Measurements from ENCODE around the gene BBS9. TPM values are rescaled to one million over a fixed set of nuclear protein-coding genes. Genes with fewer than 3 reads are reported as not detected.

Gene BBS9
- total RNA-seq, 2 experiments from 2014 or later: 9.2 to 9.5 TPM

DNA sequence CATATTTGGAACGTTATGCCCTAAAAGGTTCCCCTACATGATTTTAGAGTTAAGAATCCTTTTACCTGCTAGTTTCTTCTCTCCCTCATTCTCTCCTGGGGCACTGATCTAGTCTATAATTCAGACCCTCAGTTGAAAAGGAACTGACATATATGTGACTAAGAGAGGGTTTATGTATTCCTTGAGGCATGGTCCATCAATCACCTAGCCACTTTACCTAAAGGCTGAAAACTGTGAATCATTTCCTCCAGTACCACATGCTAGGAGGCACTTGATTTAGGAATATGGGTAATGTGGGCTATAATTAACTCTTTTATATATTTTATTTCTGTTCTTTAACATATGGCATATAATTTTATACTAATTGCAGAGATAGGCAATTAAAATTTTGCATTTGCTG, 303.5 kb downstream of the BBS9 start:
- H3K36me3 Mint-ChIP-seq: no peaks in the 10 kb centered on the region
- H3K4me1 Mint-ChIP-seq (ENCODE audit: low read depth): no peaks in the 10 kb centered on the region
- POLR2A ChIA-PET: no interaction called here
- H3K9me3 Mint-ChIP-seq: no peaks in the 10 kb centered on the region
- intact Hi-C loops (cut with micrococcal nuclease): no loop called here
- no peaks in the 10 kb centered on the region for H3K27me3 Mint-ChIP-seq
- no peak overlapping the region for H3K27ac Mint-ChIP-seq
- no peak for DNase-seq
- CTCF ChIA-PET: no interaction called here
- no peak overlapping the region for H3K4me3 Mint-ChIP-seq

DNA sequence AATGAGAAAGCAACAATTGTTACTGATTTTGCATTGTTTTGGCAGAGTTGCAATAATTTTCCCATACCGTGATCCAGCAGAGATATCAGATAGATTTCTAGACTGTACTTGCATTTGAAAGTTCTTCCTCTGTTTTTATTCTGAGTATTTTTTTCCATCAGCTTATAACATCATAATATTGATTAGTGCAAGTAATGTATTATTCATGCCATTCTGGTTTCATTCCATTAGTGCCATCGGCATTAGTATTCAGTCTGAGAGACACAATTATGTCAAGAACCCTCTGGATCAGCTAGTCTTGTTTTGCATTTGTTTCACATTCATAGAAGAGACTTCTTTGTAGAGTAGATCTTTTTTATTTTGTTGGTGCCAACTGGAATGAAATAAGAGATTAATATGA, 304.0 kb downstream of the BBS9 start:
- H3K4me3 Mint-ChIP-seq: no peak overlapping the region
- POLR2A ChIA-PET: no interaction called here
- H3K4me1 Mint-ChIP-seq (ENCODE audit: low read depth): no peaks in the 10 kb centered on the region
- intact Hi-C loops (cut with micrococcal nuclease): no loop called here
- no peaks in the 10 kb centered on the region for H3K36me3 Mint-ChIP-seq
- no peaks in the 10 kb centered on the region for H3K27me3 Mint-ChIP-seq
- H3K27ac Mint-ChIP-seq: no peak overlapping the region
- no peak for DNase-seq
- no peaks in the 10 kb centered on the region for H3K9me3 Mint-ChIP-seq
- CTCF ChIA-PET: no interaction called here

DNA sequence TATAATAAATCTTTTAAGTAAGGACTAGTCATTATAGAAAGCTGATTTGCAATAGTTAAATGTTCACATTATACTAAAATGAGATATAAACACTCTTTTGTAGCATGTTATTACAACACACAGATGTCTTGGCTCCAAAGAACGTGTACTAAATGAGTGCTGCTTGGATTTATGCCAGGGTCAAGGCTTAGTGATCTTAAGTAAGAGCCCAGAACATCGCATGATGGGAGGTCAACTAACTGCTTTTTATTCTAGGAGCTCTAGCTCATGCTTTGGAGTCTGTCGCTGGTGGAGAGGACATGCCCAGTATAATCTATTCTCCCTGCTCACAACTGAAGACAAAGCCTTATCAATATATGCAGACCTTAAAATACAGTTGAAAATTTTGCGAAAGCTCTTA, 315.1 kb downstream of the BBS9 start:
- Mint-ChIP-seq H3K4me1 (ENCODE audit: low read depth) (peaks cover 7% of the 10 kb centered on the region), H3K4me3 (no peak overlapping the region), H3K27ac (no peak overlapping the region), H3K27me3 (no peaks in the 10 kb centered on the region), H3K36me3 (no peaks in the 10 kb centered on the region), H3K9me3 (no peaks in the 10 kb centered on the region)
- POLR2A ChIA-PET: no interaction called here
- intact Hi-C loops (cut with micrococcal nuclease): no loop called here
- CTCF ChIA-PET: no interaction called here
- no peak for DNase-seq

DNA sequence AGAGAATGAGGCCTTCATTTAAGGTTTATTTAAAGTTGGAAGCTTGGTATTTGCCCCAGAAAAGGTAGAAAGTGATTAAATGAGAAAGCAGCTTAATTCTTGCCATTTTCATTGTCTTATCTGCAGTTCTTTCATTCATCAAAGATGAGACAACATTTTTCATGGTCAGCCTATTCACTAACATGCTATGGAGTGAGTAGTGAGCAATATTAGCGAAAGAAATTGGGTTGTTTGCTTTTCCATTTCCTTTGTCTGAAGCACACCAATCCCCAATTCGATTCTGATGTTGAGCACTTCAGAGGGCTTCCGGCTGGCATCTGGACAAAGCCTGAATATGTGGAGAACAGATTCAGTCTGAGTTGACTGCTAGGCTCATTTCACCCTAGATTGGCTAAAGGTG, 317.2 kb downstream of the BBS9 start:
- no peak for DNase-seq
- ChIA-PET POLR2A (no interaction called here), CTCF (no interaction called here)
- H3K27ac Mint-ChIP-seq: no peak overlapping the region
- H3K4me3 Mint-ChIP-seq: no peak overlapping the region
- H3K36me3 Mint-ChIP-seq: peaks cover 2% of the 10 kb centered on the region
- peaks cover 7% of the 10 kb centered on the region for H3K4me1 Mint-ChIP-seq (ENCODE audit: low read depth)
- no peaks in the 10 kb centered on the region for H3K27me3 Mint-ChIP-seq
- intact Hi-C loops (cut with micrococcal nuclease): no loop called here
- no peaks in the 10 kb centered on the region for H3K9me3 Mint-ChIP-seq

DNA sequence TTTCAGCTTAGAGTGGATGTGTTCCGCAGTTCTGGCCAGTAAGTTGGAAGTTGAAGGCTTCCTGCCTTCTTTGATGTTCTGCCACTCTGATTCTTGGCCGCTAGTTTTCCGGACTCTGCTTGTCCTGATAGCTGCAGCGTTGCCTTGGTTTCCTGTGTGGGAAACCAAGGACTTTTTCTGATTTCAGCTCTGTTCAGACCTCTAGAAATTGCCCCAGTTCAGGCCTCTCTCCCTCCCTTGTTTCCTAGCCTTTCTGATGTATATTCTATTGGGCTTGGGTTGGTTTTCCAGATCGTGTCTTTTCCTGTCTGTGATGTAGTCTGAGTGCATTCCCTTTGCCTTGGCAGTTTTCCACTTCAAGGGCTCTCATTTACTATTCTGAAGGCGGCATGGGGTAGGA, 318.7 kb downstream of the BBS9 start:
- DNase-seq: no peak
- no peaks in the 10 kb centered on the region for H3K27me3 Mint-ChIP-seq
- CTCF ChIA-PET: interaction anchor here (0.9 kb wide), 1 partner anchor 18 kb away, joined by 4 read pairs; no protein-coding TSS in a partner anchor
- intact Hi-C loops (cut with micrococcal nuclease): no loop called here
- H3K4me1 Mint-ChIP-seq (ENCODE audit: low read depth): peaks cover 7% of the 10 kb centered on the region
- POLR2A ChIA-PET: no interaction called here
- H3K27ac Mint-ChIP-seq: no peak overlapping the region
- H3K9me3 Mint-ChIP-seq: no peaks in the 10 kb centered on the region
- peaks cover 6% of the 10 kb centered on the region for H3K36me3 Mint-ChIP-seq
- H3K4me3 Mint-ChIP-seq: no peak overlapping the region

DNA sequence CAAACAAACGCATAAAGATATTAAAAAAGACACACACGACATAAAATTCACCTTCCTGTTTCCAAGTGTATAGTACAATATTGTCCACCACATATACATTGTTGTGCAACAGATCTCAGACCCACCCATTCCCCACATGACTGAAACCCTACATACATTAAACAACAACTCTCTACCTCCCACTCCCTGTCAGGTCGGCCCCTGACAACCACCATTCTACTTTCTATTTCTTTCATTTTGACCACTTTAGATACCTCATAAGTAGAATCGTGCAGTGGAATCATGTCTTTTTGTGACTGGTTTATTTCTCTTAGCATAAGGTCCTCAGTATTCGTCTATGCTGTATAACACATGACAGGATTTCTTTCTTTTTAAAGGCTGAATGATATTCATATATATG, 320.5 kb downstream of the BBS9 start:
- Mint-ChIP-seq H3K4me3 (no peak overlapping the region), H3K27me3 (no peaks in the 10 kb centered on the region), H3K36me3 (peaks cover 8% of the 10 kb centered on the region), H3K4me1 (ENCODE audit: low read depth) (peaks cover 7% of the 10 kb centered on the region), H3K9me3 (no peaks in the 10 kb centered on the region), H3K27ac (no peak overlapping the region)
- CTCF ChIA-PET: no interaction called here
- intact Hi-C loops (cut with micrococcal nuclease): no loop called here
- POLR2A ChIA-PET: no interaction called here
- no peak for DNase-seq

DNA sequence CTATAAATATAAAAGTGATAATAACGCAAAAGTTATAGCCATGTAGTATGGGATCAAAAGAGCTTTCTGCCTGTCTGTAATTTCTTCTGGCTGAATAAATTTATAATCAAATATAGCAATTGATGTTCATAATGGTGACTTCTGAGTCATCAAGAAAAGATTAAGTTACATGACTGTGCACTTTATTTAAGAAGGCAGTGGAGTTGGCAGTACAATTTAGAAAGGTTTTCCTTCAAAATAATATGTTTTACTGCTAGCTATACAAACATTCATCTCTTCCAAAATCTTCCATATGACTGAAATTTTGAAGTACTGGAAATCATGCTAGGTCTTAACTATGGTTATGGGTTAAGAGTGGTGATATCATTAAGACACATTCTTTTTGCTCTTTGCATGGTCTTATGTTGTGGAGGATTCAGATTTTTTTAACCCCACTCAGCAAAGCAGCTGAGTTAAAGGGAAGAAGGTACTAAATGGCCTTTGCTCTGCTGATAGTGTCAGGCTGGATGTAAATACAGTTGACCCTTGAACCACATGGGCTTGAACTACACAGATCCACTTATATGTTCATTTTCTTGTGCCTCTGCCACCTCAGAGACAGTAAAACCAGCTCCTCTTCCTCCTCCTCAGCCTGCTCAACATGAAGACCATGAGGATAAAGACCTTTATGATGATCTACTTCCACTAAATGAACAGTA, 323.6 kb downstream of the BBS9 start:
- Mint-ChIP-seq H3K27ac (no peak overlapping the region), H3K9me3 (no peaks in the 10 kb centered on the region), H3K27me3 (no peaks in the 10 kb centered on the region), H3K4me3 (no peak overlapping the region), H3K36me3 (peaks cover 8% of the 10 kb centered on the region), H3K4me1 (ENCODE audit: low read depth) (peaks cover 3% of the 10 kb centered on the region)
- POLR2A ChIA-PET: no interaction called here
- DNase-seq: no peak
- CTCF ChIA-PET: no interaction called here
- intact Hi-C loops (cut with micrococcal nuclease): no loop called here

DNA sequence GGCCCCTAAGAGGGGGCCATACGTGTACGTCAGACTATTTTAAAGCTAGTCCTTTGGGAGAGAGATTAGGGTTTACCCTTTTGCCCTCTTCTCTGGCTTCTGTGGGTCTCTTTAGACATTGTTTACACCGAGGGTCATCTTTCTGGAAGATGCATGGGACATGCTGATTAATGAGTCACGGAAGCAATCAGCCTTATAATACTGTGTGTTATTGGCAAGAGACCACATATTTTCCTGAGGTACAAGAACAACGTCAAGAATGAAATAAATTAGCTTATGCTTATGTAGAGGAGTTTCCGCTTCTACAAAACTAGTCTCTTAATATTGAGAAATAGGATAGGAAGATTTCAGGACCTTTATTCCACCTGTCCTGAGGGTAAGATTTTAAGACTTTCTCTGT, 327.7 kb downstream of the BBS9 start:
- no peak for DNase-seq
- intact Hi-C loops (cut with micrococcal nuclease): no loop called here
- no peaks in the 10 kb centered on the region for H3K9me3 Mint-ChIP-seq
- H3K27ac Mint-ChIP-seq: no peak overlapping the region
- no peaks in the 10 kb centered on the region for H3K4me1 Mint-ChIP-seq (ENCODE audit: low read depth)
- H3K36me3 Mint-ChIP-seq: peaks cover 6% of the 10 kb centered on the region
- ChIA-PET CTCF (no interaction called here), POLR2A (no interaction called here)
- no peaks in the 10 kb centered on the region for H3K27me3 Mint-ChIP-seq
- no peak overlapping the region for H3K4me3 Mint-ChIP-seq

DNA sequence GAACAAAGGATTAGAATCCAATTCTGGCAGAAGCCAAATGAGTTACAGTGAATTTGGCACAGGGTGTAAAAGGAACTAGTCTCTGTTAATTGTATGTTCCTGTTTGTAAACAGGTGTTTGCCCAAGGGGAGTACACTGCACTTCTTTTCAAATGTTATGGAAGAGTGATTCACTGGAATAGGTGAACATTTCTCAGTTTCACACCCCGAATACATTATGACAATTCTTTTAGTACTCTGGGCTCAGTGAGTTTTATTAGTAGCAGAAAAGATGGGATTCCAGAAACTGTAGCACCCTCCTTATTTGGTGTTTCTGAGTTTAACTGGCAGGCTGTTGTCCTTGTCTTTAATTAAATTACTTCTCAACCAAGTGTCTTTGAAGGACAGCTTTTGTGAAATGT, 329.2 kb downstream of the BBS9 start:
- no peak overlapping the region for H3K27ac Mint-ChIP-seq
- H3K9me3 Mint-ChIP-seq: no peaks in the 10 kb centered on the region
- no peaks in the 10 kb centered on the region for H3K36me3 Mint-ChIP-seq
- DNase-seq: no peak
- H3K4me3 Mint-ChIP-seq: no peak overlapping the region
- POLR2A ChIA-PET: no interaction called here
- H3K27me3 Mint-ChIP-seq: no peaks in the 10 kb centered on the region
- CTCF ChIA-PET: no interaction called here
- no peaks in the 10 kb centered on the region for H3K4me1 Mint-ChIP-seq (ENCODE audit: low read depth)
- intact Hi-C loops (cut with micrococcal nuclease): no loop called here

DNA sequence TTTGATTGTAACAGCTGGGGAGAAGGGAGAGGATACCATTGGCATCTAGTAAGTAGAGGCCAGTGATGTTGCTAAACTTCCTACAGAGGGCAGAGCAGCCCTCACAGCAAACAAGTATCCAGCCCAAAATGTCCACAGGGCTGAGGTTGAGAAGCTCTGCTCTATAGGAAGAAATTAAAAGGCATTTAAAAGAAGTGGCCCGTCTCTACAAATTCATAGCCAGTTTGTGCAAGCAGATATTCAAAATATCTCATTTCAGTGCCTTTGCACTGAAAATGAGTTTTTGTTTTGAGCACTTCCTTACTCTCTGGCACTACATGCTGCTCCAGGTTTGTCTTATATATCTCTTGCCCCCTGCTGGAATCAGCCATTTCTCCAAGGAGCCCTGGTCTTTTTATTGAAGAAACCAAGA, 330.0 kb downstream of the BBS9 start:
- CTCF ChIA-PET: no interaction called here
- no peaks in the 10 kb centered on the region for H3K27me3 Mint-ChIP-seq
- intact Hi-C loops (cut with micrococcal nuclease): no loop called here

DNA sequence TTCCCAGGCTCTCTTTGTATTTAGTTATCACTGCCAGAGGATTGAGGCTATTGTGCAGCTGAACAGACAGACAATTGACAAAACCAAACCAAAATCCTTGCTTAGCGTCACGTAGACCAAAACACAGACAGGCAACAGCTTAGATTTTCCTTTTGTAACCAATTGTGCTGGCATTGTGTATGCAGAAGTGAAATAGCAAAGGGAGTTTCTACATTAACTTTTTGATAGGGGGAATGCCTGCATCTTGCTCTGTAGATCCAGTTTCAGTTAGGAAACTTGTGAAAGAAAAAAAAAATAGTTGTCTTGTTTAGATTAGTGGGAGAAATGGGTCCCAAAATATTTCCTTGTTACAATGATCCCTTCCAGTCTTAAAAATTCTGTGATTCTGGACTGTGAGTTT, 333.8 kb downstream of the BBS9 start:
- Mint-ChIP-seq H3K27me3 (no peaks in the 10 kb centered on the region), H3K4me1 (ENCODE audit: low read depth) (no peaks in the 10 kb centered on the region), H3K9me3 (no peaks in the 10 kb centered on the region), H3K36me3 (no peaks in the 10 kb centered on the region), H3K27ac (no peak overlapping the region), H3K4me3 (no peak overlapping the region)
- intact Hi-C loops (cut with micrococcal nuclease): no loop called here
- POLR2A ChIA-PET: no interaction called here
- CTCF ChIA-PET: no interaction called here
- no peak for DNase-seq

More for the DNA sequence above, 330.0 kb downstream of the BBS9 start:
- Mint-ChIP-seq H3K27ac (no peak overlapping the region), H3K36me3 (no peaks in the 10 kb centered on the region), H3K9me3 (no peaks in the 10 kb centered on the region), H3K4me3 (no peak overlapping the region), H3K4me1 (ENCODE audit: low read depth) (no peaks in the 10 kb centered on the region)
- POLR2A ChIA-PET: no interaction called here
- no peak for DNase-seq

DNA sequence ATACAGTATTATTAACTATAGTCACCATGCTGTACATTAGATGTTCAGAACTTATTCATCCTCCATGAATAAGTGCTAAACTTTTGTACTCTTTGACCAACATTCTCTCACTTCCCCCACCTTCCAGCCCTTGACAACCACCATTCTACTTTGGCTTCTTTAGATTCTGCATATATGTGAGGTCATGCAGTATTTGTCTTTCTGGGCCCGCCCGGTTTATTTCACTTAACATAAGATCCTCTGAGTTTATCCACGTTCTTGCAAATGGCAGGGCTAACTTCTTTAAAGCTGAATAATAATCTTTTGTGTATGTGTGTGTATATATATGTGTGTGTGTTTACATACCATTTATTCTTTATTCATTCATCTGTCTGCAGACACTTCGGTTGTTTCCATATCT, 336.8 kb downstream of the BBS9 start:
- no peaks in the 10 kb centered on the region for H3K27me3 Mint-ChIP-seq
- no peak overlapping the region for H3K4me3 Mint-ChIP-seq
- no peaks in the 10 kb centered on the region for H3K9me3 Mint-ChIP-seq
- no peaks in the 10 kb centered on the region for H3K4me1 Mint-ChIP-seq (ENCODE audit: low read depth)
- peaks cover 2% of the 10 kb centered on the region for H3K36me3 Mint-ChIP-seq
- CTCF ChIA-PET: no interaction called here
- POLR2A ChIA-PET: no interaction called here
- intact Hi-C loops (cut with micrococcal nuclease): no loop called here
- DNase-seq: no peak
- no peak overlapping the region for H3K27ac Mint-ChIP-seq

DNA sequence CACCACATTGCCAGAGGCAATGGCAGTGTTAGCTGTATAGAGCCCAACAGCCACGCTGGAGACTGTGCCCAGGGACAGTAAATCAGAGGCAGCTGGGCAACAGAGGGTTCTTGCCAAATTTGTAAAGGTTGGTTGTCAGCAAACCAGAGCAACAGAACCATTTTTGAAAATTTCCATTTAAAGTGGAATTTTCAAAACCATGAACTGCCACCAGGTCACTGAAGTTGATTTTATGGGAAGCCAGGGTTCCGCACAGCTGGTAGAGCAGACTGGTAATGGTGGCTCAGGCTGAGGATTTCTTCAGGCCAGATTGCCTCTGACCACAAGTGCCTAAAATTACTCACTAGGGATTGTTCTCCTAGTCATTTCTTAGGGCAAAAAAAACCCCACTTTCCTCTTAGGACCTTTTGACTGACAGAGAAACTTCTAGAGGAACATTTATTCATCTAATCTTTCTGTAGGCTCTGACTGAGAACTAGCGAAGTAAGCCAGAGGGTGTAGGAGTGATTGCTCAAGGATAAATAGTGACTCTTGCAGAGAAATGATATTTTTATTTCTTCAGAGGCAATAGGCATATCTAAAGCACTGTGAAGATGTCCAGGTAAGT, 342.4 kb downstream of the BBS9 start:
- Mint-ChIP-seq H3K4me3 (no peak overlapping the region), H3K36me3 (peaks cover 2% of the 10 kb centered on the region), H3K27ac (no peak overlapping the region), H3K27me3 (no peaks in the 10 kb centered on the region), H3K4me1 (ENCODE audit: low read depth) (no peaks in the 10 kb centered on the region), H3K9me3 (no peaks in the 10 kb centered on the region)
- intact Hi-C loops (cut with micrococcal nuclease): no loop called here
- no peak for DNase-seq
- POLR2A ChIA-PET: no interaction called here
- CTCF ChIA-PET: no interaction called here

All from activated CD4-positive, alpha-beta memory T cell treated with anti-CD3 and anti-CD28 coated beads for 36 hours (primary cell).